Left ventricle myocardium inferior (tissue), 1 donor: Measurements from ENCODE around the gene HAT1. TPM values are rescaled to one million over a fixed set of nuclear protein-coding genes. Genes with fewer than 3 reads are reported as not detected.

ENCODE experiments used
- DNase-seq: peaks from one replicate; pipeline ENCODE4 v3.0.0-alpha.2; 2020
- H3K27ac ChIP-seq: fragments of 200-600 bp; replicated peaks from 2 replicates; pipeline ENCODE4 v1.8.0; 2021
- H3K27me3 ChIP-seq: fragments of 200-600 bp; 2 replicates; pipeline ENCODE4 v1.8.0; 2021; ENCODE audit warnings: low read depth
- H3K36me3 ChIP-seq: fragments of 200-600 bp; 2 replicates; pipeline ENCODE4 v1.8.0; 2021
- H3K4me1 ChIP-seq: fragments of 200-600 bp; 2 replicates; pipeline ENCODE4 v1.8.0; 2021
- H3K4me3 ChIP-seq: fragments of 200-600 bp; 2 replicates; pipeline ENCODE4 v1.8.0; 2021; ENCODE audit warnings: mild to moderate bottlenecking, moderate library complexity
- H3K9me3 ChIP-seq: fragments of 200-600 bp; replicated peaks from 2 replicates; pipeline ENCODE4 v1.8.0; 2021
- intact Hi-C: fragments of 100-400 bp; cut with micrococcal nuclease; formaldehyde crosslinking; loops from one replicate; pipeline ENCODE4 v1.11.0; 2022
- total RNA-seq: library from RNA; stranded (reverse); fragmentation: NEBNext Ultra II Directional; extraction: Animal tissue kit (Norgen Biotek cat#: 25700); gene quantifications from one replicate; pipeline ENCODE4 v1.2.1, GENCODE V29; 2021
- TF ChIP-seq, protein P1 (sequence below): fragments of 200-600 bp; IDR thresholded peaks from 2 replicates; pipeline ENCODE4 v1.8.0; 2021; ENCODE audit warnings: antibody characterized with exemption, mild to moderate bottlenecking, borderline replicate concordance
- donor health status: DM: no; HTN: yes; CAD: no; lungs with severe emphysema.

The HAT1 gene
- total RNA-seq, 1 donor from 2014 or later: 31.0 TPM

- no peak overlapping the region for H3K4me3 ChIP-seq
- H3K4me1 ChIP-seq: peaks cover 26% of the 10 kb centered on the region
- no peak overlapping the region for H3K27ac ChIP-seq
- TF ChIP-seq, protein P1, sequence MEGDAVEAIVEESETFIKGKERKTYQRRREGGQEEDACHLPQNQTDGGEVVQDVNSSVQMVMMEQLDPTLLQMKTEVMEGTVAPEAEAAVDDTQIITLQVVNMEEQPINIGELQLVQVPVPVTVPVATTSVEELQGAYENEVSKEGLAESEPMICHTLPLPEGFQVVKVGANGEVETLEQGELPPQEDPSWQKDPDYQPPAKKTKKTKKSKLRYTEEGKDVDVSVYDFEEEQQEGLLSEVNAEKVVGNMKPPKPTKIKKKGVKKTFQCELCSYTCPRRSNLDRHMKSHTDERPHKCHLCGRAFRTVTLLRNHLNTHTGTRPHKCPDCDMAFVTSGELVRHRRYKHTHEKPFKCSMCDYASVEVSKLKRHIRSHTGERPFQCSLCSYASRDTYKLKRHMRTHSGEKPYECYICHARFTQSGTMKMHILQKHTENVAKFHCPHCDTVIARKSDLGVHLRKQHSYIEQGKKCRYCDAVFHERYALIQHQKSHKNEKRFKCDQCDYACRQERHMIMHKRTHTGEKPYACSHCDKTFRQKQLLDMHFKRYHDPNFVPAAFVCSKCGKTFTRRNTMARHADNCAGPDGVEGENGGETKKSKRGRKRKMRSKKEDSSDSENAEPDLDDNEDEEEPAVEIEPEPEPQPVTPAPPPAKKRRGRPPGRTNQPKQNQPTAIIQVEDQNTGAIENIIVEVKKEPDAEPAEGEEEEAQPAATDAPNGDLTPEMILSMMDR: no peak
- no peak for DNase-seq
- H3K9me3 ChIP-seq: no peaks in the 10 kb centered on the region
- no peaks in the 10 kb centered on the region for H3K36me3 ChIP-seq
- intact Hi-C loops: no loop called here
- H3K27me3 ChIP-seq: no peaks in the 10 kb centered on the region
Observed at GRCh38 chr2:171919453-171919852, 2.8 kb upstream of the HAT1 start.

DNA sequence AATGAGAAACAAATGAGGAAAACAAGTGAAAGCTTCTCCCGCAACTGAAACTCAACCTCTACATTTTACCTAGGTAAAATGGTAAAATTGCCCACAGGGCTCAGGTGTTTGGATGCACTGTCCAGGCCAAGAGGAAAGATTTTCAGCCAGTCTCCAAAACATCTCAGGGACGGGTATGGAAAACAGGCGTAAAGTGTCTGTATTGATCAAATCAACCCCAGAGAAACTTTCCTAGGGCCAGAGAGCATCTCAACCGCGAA lies 361 bp upstream of the HAT1 start:
- Histone ChIP-seq H3K4me1 (peaks cover 38% of the 10 kb centered on the region), H3K4me3 (peak overlapping the region; percentile 87), H3K9me3 (no peaks in the 10 kb centered on the region), H3K27me3 (no peaks in the 10 kb centered on the region), H3K27ac (peak overlapping the region; percentile 89), H3K36me3 (peaks cover 15% of the 10 kb centered on the region)
- intact Hi-C loops: no loop called here
- TF ChIP-seq, protein P1: no peak
- DNase-seq: no peak

DNA sequence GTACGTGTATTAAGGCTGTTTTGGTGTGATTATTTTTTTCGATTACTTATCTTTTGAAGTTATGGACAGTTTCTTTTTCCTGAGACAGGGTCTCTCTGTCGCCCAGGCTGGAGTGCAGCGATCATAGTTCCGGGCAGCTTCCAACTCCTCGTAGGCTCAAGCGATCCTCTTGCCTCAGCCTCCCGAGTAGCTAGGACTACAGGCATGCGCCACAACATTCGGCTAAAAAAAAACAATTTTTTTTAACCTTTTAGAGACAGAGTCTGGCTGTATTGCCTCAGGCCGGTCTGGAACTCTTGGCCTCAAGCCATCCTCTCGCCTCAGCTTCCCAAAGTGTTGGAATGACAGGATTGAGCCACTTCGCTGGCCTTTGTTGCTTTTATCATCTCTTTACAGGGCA lies 945 bp downstream of the HAT1 start:
- intact Hi-C loops: no loop called here
- peaks cover 28% of the 10 kb centered on the region for H3K36me3 ChIP-seq
- no peaks in the 10 kb centered on the region for H3K9me3 ChIP-seq
- no peaks in the 10 kb centered on the region for H3K27me3 ChIP-seq
- H3K4me3 ChIP-seq: peak overlapping the region; percentile 87
- H3K27ac ChIP-seq: peak overlapping the region; percentile 89
- peaks cover 38% of the 10 kb centered on the region for H3K4me1 ChIP-seq
- no peak for DNase-seq
- TF ChIP-seq, protein P1: no peak

DNA sequence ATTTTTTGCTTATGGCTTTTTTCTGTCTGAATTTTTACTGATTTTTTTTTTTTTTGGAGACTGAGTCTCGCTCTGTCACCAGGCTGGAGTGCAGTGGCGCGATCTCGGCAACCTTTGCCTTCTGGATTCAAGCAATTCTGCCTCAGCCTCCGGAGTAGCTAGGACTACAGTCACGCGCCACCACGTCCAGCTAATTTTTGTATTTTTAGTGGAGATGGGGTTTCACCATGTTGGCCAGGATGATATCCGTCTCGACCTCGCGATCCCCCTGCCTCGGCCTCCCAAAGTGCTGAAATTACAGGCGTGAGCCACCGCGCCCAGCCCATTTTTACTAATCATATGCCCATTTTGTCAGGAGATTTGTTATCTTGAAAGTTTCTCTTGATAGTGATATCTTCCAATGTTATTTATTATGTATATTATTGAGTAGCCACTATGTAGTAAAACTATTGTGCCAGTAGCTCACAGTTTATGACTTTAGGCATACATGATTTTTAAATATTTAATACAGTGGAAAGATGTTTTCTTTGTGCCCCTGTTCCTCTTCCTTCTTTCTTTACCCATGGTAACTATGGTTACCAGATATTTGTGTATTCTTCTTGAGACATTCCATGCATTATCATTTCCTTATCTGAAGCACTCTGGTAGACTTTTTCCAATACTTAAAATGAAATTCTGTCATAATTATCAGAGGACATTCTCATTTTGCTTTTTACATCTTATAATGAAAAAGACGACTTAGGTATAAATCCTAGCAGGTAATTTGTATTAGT lies 2.1 kb downstream of the HAT1 start:
- H3K4me3 ChIP-seq: no peak overlapping the region
- intact Hi-C loops: no loop called here
- TF ChIP-seq, protein P1: no peak
- H3K9me3 ChIP-seq: no peaks in the 10 kb centered on the region
- peaks cover 38% of the 10 kb centered on the region for H3K4me1 ChIP-seq
- no peak overlapping the region for H3K27ac ChIP-seq
- no peak for DNase-seq
- no peaks in the 10 kb centered on the region for H3K27me3 ChIP-seq
- H3K36me3 ChIP-seq: peaks cover 34% of the 10 kb centered on the region

GRCh38 chr2:171930385-171930784 lies 8.1 kb downstream of the HAT1 start:
- peaks cover 39% of the 10 kb centered on the region for H3K36me3 ChIP-seq
- DNase-seq: no peak

More at GRCh38 chr2:171930385-171930784, 8.1 kb downstream of the HAT1 start:
- Histone ChIP-seq H3K4me1 (peaks cover 4% of the 10 kb centered on the region), H3K9me3 (no peaks in the 10 kb centered on the region), H3K4me3 (no peak overlapping the region), H3K27me3 (no peaks in the 10 kb centered on the region), H3K27ac (no peak overlapping the region)
- intact Hi-C loops: no loop called here
- TF ChIP-seq, protein P1: no peak
